HEK293 (cell line): ENCODE results near the gene DDAH1.
A peak's percentile ranks its signal among the peaks of the same experiment; 100 is the strongest.

Experiments used
- CTCF ChIA-PET: fragments of 350-600 bp; formaldehyde crosslinking; extraction: SDS; loops from one replicate; lab custom pipeline; 2021; ENCODE audit warnings: antibody characterized with exemption; lab: Yijun Ruan, JAX
- POLR2A ChIA-PET: fragments of 300-600 bp; formaldehyde crosslinking; extraction: SDS; loops from one replicate; lab custom pipeline; 2020; ENCODE audit warnings: antibody characterized with exemption, inconsistent platforms; lab: Yijun Ruan, JAX
- H3K27ac ChIP-seq: fragments of 200-500 bp; sonication (Bioruptor generic); 2 replicates; pipeline ENCODE4 v1.5.1; 2014; ENCODE audit warnings: low read depth, low read length, control low read depth, inconsistent platforms; ENCODE audit errors: extremely low read depth
- H3K36me3 ChIP-seq, 2 experiments: fragments of 200-500 bp in 1 of 2; sonication (Bioruptor generic) in 1 of 2; 1 replicate in 1 of 2; 2 replicates in 1 of 2; pipeline ENCODE4 v1.5.1; 2014 to 2017; ENCODE audit warnings: inconsistent platforms in 2 of 2, low read length in 2 of 2; ENCODE audit not compliant: control insufficient read depth in 2 of 2, insufficient read depth in 1 of 2
- H3K4me1 ChIP-seq: fragments of 200-500 bp; sonication (Bioruptor generic); 2 replicates; pipeline ENCODE4 v1.5.1; 2014; ENCODE audit warnings: mild to moderate bottlenecking, low read length, inconsistent platforms; ENCODE audit not compliant: control insufficient read depth, insufficient read depth
- H3K4me3 ChIP-seq: 2 replicates; pipeline ENCODE4 v1.5.1; 2011; ENCODE audit warnings: low read depth, mild to moderate bottlenecking, control low read depth, low read length, moderate library complexity
- H3K9me3 ChIP-seq: fragments of 200-500 bp; sonication (Bioruptor generic); 2 replicates; pipeline ENCODE4 v1.5.1; 2014; ENCODE audit warnings: low read depth, low read length, inconsistent platforms; ENCODE audit not compliant: control insufficient read depth, insufficient read depth
- KLF1 ChIP-seq: fragments of 450-650 bp; formaldehyde crosslinking; IDR thresholded peaks from 2 replicates; pipeline ENCODE4 v1.5.1; 2016; ENCODE audit warnings: missing biosample characterization, missing genetic modification characterization
- KLF9 ChIP-seq: fragments of 450-650 bp; formaldehyde crosslinking; IDR thresholded peaks from 2 replicates; pipeline ENCODE4 v1.5.1; 2016; ENCODE audit warnings: missing biosample characterization, missing genetic modification characterization, low read depth
- MYNN ChIP-seq: fragments of 450-650 bp; formaldehyde crosslinking; IDR thresholded peaks from 2 replicates; pipeline ENCODE4 v1.5.1; 2016; ENCODE audit warnings: missing biosample characterization, missing genetic modification characterization, borderline replicate concordance
- SP2 ChIP-seq: fragments of 450-650 bp; formaldehyde crosslinking; IDR thresholded peaks from 2 replicates; pipeline ENCODE4 v1.5.1; 2016; ENCODE audit warnings: missing biosample characterization, missing genetic modification characterization
- SP3 ChIP-seq: fragments of 450-650 bp; formaldehyde crosslinking; IDR thresholded peaks from 2 replicates; pipeline ENCODE4 v1.5.1; 2016; ENCODE audit warnings: missing biosample characterization, missing genetic modification characterization
- TRIM28 ChIP-seq: IDR thresholded peaks from 2 replicates; pipeline ENCODE4 v1.6.1; 2011; ENCODE audit warnings: low read length, control low read depth, borderline replicate concordance
- ZBTB20 ChIP-seq: fragments of 450-650 bp; formaldehyde crosslinking; IDR thresholded peaks from 2 replicates; pipeline ENCODE4 v1.5.1; 2016; ENCODE audit warnings: missing biosample characterization, missing genetic modification characterization
- ZFHX2 ChIP-seq: fragments of 450-650 bp; formaldehyde crosslinking; conservative IDR thresholded peaks from 2 replicates; pipeline ENCODE4 v1.5.1; 2016; ENCODE audit warnings: missing biosample characterization, missing genetic modification characterization
- ZIC2 ChIP-seq: fragments of 450-650 bp; formaldehyde crosslinking; IDR thresholded peaks from 2 replicates; pipeline ENCODE4 v1.5.1; 2016; ENCODE audit warnings: missing biosample characterization, missing genetic modification characterization
- ZNF121 ChIP-seq: fragments of 450-650 bp; formaldehyde crosslinking; IDR thresholded peaks from 2 replicates; pipeline ENCODE4 v1.5.1; 2016; ENCODE audit warnings: missing biosample characterization, missing genetic modification characterization
- ZNF174 ChIP-seq: fragments of 450-650 bp; formaldehyde crosslinking; IDR thresholded peaks from 2 replicates; pipeline ENCODE4 v1.5.0; 2017; ENCODE audit warnings: missing biosample characterization, mild to moderate bottlenecking, missing genetic modification characterization
- ZNF214 ChIP-seq: fragments of 450-650 bp; formaldehyde crosslinking; IDR thresholded peaks from 2 replicates; pipeline ENCODE4 v1.5.1; 2017; ENCODE audit warnings: missing biosample characterization, mild to moderate bottlenecking, missing genetic modification characterization, borderline replicate concordance
- ZNF335 ChIP-seq: fragments of 450-650 bp; formaldehyde crosslinking; conservative IDR thresholded peaks from 2 replicates; pipeline ENCODE4 v1.5.1; 2016; ENCODE audit warnings: missing biosample characterization, missing genetic modification characterization
- ZNF416 ChIP-seq: fragments of 450-650 bp; formaldehyde crosslinking; IDR thresholded peaks from 2 replicates; pipeline ENCODE4 v1.5.1; 2016; ENCODE audit warnings: missing biosample characterization, missing genetic modification characterization
- ZNF433 ChIP-seq: fragments of 450-650 bp; formaldehyde crosslinking; IDR thresholded peaks from 2 replicates; pipeline ENCODE4 v1.5.1; 2016; ENCODE audit warnings: missing biosample characterization, missing genetic modification characterization, low read depth
- ZNF561 ChIP-seq: fragments of 450-650 bp; IDR thresholded peaks from 2 replicates; pipeline ENCODE4 v1.5.1; 2018; ENCODE audit warnings: missing biosample characterization, missing genetic modification characterization, borderline replicate concordance
- ZNF571 ChIP-seq: fragments of 450-650 bp; formaldehyde crosslinking; IDR thresholded peaks from 2 replicates; pipeline ENCODE4 v1.5.0; 2017; ENCODE audit warnings: missing biosample characterization, missing genetic modification characterization
- ZNF621 ChIP-seq: fragments of 450-650 bp; formaldehyde crosslinking; IDR thresholded peaks from 2 replicates; pipeline ENCODE4 v1.5.1; 2017; ENCODE audit warnings: missing biosample characterization, missing genetic modification characterization
- ZNF624 ChIP-seq: fragments of 450-650 bp; formaldehyde crosslinking; IDR thresholded peaks from 2 replicates; pipeline ENCODE4 v1.5.1; 2017; ENCODE audit warnings: missing biosample characterization, missing genetic modification characterization
- ZNF660 ChIP-seq: fragments of 450-650 bp; IDR thresholded peaks from 2 replicates; pipeline ENCODE4 v1.5.1; 2018; ENCODE audit warnings: missing biosample characterization, mild to moderate bottlenecking, missing genetic modification characterization
- ZNF664 ChIP-seq: fragments of 450-650 bp; formaldehyde crosslinking; IDR thresholded peaks from 2 replicates; pipeline ENCODE4 v1.5.1; 2016; ENCODE audit warnings: missing biosample characterization, missing genetic modification characterization
- TF ChIP-seq, protein P1 (sequence below): fragments of 450-650 bp; formaldehyde crosslinking; IDR thresholded peaks from 2 replicates; pipeline ENCODE4 v1.5.1; 2017; ENCODE audit warnings: missing biosample characterization, missing genetic modification characterization
- TF ChIP-seq, protein P2 (sequence below): fragments of 450-650 bp; IDR thresholded peaks from 2 replicates; pipeline ENCODE4 v1.5.1; 2018; ENCODE audit warnings: missing biosample characterization, mild to moderate bottlenecking, missing genetic modification characterization

DDAH1 gene

DNA sequence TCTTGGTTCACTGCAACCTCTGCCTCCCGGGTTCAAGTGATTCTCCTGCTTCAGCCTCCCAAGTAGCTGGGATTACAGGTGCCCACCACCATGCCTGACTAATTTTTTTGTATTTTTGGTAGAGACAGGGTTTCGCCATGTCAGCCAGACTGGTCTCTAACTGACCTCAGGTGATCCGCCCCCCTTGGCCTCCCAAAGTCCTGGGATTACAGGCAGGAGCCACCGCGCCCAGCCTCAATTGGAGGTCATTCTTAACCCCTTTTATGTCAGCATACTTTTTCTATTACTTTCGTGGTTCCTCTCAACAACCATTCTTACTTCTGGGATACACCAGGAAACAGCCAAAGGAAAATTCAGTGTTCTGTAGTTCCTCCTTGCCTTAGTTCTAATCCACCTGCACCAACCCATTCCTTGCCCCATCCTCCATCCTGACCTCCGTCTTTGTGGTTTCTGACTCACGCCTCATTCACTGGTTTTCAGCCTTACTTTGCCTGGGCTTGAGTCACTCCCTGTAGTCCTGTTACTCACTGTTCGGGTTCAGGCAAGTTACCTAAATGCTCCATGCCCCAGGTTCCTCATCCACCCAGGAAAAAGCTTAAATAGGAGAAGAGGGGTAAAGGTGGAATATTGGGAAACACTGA, 175.6 kb downstream of the DDAH1 start:
- Histone ChIP-seq H3K4me1 (no peaks in the 10 kb centered on the region), H3K36me3 (no peaks in the 10 kb centered on the region), H3K9me3 (no peaks in the 10 kb centered on the region)
- ChIA-PET POLR2A (interaction anchor here (1.7 kb wide), 1 partner anchor 13 kb away, joined by 5 read pairs; the partner anchor contains the start of gene BCL10), CTCF (interaction anchor here (0.6 to 1.5 kb wide), 4 partner anchors 9 to 295 kb away, joined by 3 to 5 read pairs (median 4); no protein-coding TSS in a partner anchor)
- 0 out of 2 replicates have a peak, but pooled peaks have one; percentile 16 for TF ChIP-seq ZBTB20 (tag by site-specific recombination)
- TF ChIP-seq ZNF335 (tag by site-specific recombination), result peak; percentile 27; the same call in 1 of the 2 replicates
- TF ChIP-seq, protein P1, sequence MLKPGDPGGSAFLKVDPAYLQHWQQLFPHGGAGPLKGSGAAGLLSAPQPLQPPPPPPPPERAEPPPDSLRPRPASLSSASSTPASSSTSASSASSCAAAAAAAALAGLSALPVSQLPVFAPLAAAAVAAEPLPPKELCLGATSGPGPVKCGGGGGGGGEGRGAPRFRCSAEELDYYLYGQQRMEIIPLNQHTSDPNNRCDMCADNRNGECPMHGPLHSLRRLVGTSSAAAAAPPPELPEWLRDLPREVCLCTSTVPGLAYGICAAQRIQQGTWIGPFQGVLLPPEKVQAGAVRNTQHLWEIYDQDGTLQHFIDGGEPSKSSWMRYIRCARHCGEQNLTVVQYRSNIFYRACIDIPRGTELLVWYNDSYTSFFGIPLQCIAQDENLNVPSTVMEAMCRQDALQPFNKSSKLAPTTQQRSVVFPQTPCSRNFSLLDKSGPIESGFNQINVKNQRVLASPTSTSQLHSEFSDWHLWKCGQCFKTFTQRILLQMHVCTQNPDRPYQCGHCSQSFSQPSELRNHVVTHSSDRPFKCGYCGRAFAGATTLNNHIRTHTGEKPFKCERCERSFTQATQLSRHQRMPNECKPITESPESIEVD (tag by site-specific recombination), result no peak
- no peak for TF ChIP-seq ZNF571
- no peak for TF ChIP-seq KLF9
- TF ChIP-seq, all 188 proteins: peak for 2
- H3K27ac ChIP-seq, result no peak overlapping the region
- H3K4me3 ChIP-seq, result no peak overlapping the region

DNA sequence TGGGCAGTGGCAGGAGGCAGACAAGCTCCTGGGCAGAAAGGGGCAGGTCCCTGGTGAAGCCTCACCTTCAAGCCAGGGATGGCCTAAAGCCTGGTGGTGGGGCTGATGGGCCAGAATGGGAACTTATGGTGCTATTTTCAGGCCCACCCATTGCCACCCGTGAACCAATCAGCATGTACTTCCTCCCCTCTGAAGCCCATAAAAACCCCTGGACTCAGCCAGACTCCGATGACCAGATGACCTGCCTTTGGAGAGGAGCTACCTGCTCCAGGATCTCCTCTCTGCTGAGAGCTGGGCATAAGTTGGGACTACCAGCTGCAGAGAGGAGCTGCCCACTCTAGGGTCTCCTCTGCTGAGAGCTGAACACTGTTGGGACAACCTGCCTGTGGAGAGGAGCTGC, 180.8 kb downstream of the DDAH1 start:
- no peaks in the 10 kb centered on the region for H3K9me3 ChIP-seq
- no peaks in the 10 kb centered on the region for H3K4me1 ChIP-seq
- H3K4me3 ChIP-seq, result no peak overlapping the region
- ChIA-PET POLR2A (interaction anchor here (0.6 to 2.2 kb wide), 2 partner anchors 8 to 25 kb away, joined by 3 to 19 read pairs; partner anchors contain the start of genes BCL10 and C1orf52), CTCF (interaction anchor here (0.6 to 2.1 kb wide), 4 partner anchors 9 to 378 kb away, joined by 3 to 12 read pairs (median 3); no protein-coding TSS in a partner anchor)
- TF ChIP-seq ZNF416 (tag by site-specific recombination) (no peak), ZNF621 (tag by site-specific recombination) (no peak), ZNF561 (tag by site-specific recombination) (no peak), ZNF214 (tag by site-specific recombination) (no peak), ZNF624 (tag by site-specific recombination) (no peak), ZNF433 (tag by site-specific recombination) (no peak)
- H3K36me3 ChIP-seq, result no peaks in the 10 kb centered on the region
- H3K27ac ChIP-seq, result no peak overlapping the region

DNA sequence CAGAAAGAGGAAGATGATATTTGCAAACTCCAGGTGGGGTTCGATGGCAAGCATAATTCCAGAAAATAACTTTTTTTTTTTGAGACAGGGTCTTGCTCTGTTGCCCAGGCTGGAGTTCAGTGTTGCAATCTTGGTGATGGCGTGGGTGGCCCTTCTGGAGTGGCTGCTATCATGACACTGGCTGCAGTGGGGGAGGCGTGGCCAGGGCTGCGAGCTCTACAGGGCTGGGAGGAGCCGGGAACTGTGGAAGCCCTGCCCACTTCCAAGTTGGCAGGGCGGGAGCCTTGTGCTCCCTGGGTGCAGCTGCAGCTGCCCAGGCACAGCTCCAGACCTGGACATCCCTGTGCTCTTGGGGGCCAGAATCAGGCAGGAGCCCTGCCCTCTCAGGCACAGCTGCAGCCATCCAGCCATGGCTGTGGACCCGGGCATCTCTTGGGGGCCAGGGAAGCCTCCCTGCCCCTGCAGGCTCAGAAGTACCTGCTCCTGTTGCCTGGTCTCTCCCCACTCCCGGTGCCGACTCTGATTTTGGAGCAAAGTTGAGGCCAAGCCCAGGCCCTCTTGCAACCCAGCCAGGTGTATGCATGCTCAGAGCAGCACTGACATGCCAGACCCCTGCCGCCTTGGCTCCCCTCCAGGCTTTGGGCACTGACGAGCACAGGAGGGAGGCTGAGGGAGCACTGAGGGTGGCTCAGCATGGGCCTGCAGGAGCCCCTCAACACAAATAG, 181.3 kb downstream of the DDAH1 start:
- Histone ChIP-seq H3K4me3 (no peak overlapping the region), H3K9me3 (no peaks in the 10 kb centered on the region), H3K4me1 (no peaks in the 10 kb centered on the region), H3K27ac (no peak overlapping the region), H3K36me3 (no peaks in the 10 kb centered on the region)
- ChIA-PET POLR2A (interaction anchor here (2.2 kb wide), 1 partner anchor 7 kb away, joined by 19 read pairs; the partner anchor contains the start of gene BCL10), CTCF (interaction anchor here (0.9 to 2.1 kb wide), 5 partner anchors 10 to 60 kb away, joined by 3 to 12 read pairs (median 3); no protein-coding TSS in a partner anchor)
- TF ChIP-seq ZFHX2 (tag by site-specific recombination) (peak; percentile 54; the same call in 1 of the 2 replicates), ZNF664 (tag by site-specific recombination) (no peak), KLF1 (tag by site-specific recombination) (peak; percentile 37; the same call in 1 of the 2 replicates), TRIM28 (no peak), ZNF660 (tag by site-specific recombination) (no peak), SP2 (tag by site-specific recombination) (peak; percentile 35), ZNF214 (tag by site-specific recombination) (no peak), ZNF121 (tag by site-specific recombination) (peak; percentile 94), ZIC2 (tag by site-specific recombination) (peak; percentile 81), MYNN (tag by site-specific recombination) (no peak), SP3 (tag by site-specific recombination) (0 out of 2 replicates have a peak, but pooled peaks have one; percentile 16), ZNF174 (tag by site-specific recombination) (no peak)
- TF ChIP-seq, protein P2, sequence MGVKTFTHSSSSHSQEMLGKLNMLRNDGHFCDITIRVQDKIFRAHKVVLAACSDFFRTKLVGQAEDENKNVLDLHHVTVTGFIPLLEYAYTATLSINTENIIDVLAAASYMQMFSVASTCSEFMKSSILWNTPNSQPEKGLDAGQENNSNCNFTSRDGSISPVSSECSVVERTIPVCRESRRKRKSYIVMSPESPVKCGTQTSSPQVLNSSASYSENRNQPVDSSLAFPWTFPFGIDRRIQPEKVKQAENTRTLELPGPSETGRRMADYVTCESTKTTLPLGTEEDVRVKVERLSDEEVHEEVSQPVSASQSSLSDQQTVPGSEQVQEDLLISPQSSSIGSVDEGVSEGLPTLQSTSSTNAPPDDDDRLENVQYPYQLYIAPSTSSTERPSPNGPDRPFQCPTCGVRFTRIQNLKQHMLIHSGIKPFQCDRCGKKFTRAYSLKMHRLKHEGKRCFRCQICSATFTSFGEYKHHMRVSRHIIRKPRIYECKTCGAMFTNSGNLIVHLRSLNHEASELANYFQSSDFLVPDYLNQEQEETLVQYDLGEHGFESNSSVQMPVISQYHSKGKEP (tag by site-specific recombination), result peak; percentile 67; the same call in 1 of the 2 replicates
